HG03565 (cell line): ENCODE results near the gene SPTA1.
"Not testable (repeated sequence)": the region's sequence is repeated elsewhere in the genome, so short reads cannot be mapped to it uniquely, and the experiment has no call there.

Experiments used
- ATAC-seq: cut with Tn5 transposase; IDR thresholded peaks from one replicate; pipeline ENCODE4 v1.9.1; 2021; ENCODE audit warnings: mild to moderate bottlenecking, moderate library complexity; ENCODE audit not compliant: unreplicated experiment

Gene SPTA1

GRCh38 chr1:158686111-158687009 is at the start of gene SPTA1:
SPTA1 (minus strand) TSS chr1:158686715; CDS start chr1:158686517, 198 bp downstream.
- no peak for ATAC-seq

GRCh38 chr1:158735848-158736247 is 49.3 kb upstream of the SPTA1 start:
- ATAC-seq, result no peak

DNA sequence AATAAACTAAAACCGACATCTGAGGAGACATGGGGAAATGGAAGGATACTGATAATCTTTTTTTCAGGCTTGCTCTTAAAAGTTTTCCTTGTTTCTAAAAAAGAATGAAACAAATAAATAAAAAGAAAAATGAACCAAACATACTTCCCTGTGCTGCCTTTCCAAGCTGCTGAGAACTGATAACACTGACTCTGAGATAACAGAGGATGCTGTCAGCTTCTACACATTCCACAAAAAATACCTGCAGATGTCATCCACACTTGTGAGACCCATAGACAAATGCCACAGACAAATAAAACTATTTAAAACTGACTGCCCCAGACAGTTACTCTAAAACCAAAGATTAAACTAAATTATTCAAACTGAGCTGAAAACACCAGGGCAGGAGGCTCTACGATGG is 46.0 kb upstream of the SPTA1 start:
- ATAC-seq, result no peak

- ATAC-seq, result no peak
Observed at GRCh38 chr1:158731707-158732106, 45.2 kb upstream of the SPTA1 start.

- no peak for ATAC-seq
Observed at GRCh38 chr1:158730453-158730852, 43.9 kb upstream of the SPTA1 start.

DNA sequence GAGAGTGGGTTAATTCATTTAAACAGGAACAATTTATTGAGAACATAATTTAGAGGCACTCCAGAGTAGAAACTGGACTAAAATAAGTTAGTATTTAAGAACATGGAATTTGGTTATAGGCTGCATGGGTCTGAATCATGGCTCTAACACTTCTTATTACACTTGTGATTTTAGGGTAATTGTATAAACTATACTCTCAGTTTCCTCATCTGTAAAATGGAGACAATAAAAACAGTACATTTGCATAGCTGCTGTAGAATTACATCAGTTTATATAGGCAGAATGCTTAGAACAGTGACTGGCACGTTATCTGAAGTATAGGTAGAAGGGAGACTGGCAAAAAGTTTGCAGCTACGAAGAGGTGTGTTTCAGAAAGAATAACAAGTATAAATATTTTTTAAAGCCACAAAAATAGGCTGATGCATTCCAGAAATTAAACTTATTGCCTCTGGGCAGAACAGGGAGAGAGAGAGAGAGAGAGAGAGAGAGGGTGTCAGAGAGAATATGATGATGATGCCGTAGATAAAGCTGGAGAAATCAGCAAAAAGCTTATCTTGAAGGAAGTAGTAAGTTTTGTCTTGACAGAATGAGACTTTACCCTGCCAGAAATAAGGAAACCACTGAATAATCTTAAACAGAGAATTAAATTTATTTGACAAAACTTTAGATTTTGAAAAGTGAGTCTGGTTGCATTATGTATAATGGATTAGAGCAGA is 42.2 kb upstream of the SPTA1 start:
- ATAC-seq, result no peak

DNA sequence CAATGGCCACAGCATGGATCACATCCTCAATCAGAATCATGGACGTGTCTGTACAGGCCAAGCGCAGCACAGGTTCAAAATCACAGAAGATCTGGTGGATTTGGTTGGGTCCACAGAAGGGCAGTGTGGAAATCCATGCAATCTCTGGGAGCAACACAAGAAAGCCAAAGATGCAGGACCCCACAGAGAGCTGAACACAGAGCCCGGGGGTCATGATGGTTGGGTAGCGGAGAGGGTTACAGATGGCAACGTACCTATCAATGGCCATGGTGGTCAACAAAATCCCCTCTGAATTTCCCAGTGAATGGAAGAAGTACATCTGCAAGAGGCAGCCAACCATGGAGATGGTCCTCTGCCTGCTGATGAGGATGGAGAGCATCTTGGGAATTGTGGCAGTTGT is 37.9 kb upstream of the SPTA1 start:
- no peak for ATAC-seq

DNA sequence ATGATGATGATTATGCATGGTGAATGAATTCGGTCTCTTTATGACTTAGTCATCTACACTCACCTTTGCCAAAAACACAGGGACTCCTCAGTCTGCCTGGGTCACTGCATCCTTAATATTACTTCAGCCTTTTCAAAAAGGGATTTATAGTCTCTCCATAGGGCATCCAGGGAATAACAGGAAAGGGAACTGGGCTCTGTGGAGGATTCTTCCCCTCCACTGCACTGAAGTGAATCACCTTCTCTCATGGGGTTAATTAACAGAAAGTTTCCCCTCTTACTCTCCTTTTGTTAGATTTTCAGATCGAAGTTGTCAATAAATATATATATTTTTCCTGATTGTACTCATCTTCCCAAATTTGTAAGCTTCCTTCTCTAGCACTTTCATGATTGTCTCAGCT is 34.1 kb upstream of the SPTA1 start, which contains the start of gene OR6K3:
Gene OR6K3, minus strand, starts transcription at position 101 of the 400 bp plus-strand sequence. CDS start 2,605 bp downstream, outside the sequence.
- no peak for ATAC-seq

DNA sequence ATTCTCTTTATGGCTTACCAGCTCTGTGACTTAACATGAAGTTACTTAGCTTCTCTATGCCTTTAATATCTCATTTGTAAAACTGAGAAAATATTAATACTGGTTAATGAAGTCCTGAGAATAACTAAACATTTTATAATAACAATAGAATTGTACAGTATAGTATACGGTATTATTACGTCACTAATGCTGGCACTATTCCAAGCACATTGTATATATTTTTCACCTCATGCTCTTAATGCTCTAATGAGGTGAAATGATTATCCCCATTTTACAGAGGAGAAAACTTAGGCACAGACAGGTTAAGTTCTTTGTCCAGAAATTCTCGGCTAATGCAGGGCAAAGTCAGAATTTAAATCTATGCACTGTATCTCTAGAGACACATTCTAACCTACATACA is 33.1 kb upstream of the SPTA1 start:
- ATAC-seq, result no peak

DNA sequence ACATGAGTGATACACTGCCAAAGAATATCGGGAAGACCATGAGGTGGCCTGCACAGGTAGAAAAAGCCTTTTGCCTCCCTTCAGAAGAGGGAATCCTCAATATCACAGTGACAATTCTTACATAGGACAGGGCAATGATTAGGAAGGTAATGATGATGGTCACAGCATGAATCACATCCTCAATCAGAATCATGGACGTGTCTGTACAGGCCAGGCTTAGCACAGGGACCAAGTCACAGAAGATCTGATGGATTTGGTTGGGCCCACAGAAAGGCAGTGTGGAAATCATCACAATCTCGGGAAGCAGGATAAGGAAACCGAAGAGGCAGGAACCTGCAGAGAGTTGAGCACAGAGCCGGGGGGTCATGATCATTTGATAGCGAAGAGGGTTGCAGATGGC is 30.8 kb upstream of the SPTA1 start:
- no peak for ATAC-seq

GRCh38 chr1:158716335-158716734 is 29.8 kb upstream of the SPTA1 start:
- no peak for ATAC-seq

DNA sequence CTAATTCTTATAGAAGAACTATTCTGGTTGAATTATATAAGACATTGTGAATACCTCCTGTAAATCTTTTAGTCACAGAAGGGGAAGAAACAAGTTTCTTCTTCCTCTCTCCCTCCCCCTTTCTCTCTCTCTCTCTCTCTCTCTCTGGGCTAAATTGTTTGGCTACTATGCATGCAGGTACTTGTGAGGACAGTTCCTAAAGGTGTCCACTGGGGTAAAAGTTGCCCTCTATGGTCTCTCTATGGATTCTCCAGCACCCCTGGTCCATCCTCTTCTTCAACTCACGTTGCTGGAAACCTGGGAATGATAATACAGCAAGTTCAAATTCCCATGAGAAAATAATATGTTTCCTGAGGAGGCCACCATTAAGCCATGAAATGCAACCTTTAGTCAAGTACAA is 28.2 kb upstream of the SPTA1 start:
- no peak for ATAC-seq

DNA sequence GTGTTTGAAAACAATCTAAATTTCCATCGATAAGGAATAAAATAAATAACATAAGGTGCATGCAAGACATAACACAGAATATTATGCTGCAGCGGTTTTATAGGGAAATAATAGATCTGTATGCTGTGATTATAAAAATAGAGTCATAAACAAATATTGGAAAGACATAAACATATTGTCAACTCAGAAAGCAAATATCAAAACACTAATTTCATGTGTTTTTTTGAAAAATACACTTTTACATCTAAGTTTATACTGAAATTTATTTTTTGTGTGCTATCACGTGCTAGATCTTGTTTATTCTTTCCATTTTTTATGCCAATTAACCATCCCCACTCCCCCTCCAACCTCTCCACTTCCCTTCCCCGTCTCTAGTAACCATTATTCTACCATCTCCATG is 24.6 kb upstream of the SPTA1 start:
- ATAC-seq, result no peak

DNA sequence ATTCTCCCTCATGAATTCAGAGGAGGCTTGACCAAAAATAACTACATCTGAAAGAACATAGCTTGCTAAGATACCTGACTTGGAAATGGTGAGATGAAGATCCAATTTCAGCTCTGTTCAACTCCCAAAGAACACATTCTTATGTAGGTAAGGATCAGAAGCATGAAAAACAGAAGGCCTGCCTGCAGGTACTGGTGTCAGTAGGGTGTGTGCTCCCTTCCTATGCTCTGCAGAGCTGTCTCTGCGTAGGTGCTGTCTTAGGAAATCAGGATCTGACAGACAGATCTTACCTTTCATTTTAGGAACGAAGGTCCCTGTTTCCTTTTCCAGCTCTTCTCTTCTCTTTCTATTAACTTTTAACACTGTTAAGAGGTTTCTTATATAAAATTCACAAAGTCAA is 19.6 kb upstream of the SPTA1 start:
- no peak for ATAC-seq

GRCh38 chr1:158700552-158700951 is 14.0 kb upstream of the SPTA1 start, which contains the start of gene OR6K2:
OR6K2 (minus strand) TSS chr1:158700652; CDS start chr1:158700652, 0 bp downstream.
- no peak for ATAC-seq

- ATAC-seq, result no peak
Observed at GRCh38 chr1:158694596-158694995, 8.1 kb upstream of the SPTA1 start.

GRCh38 chr1:158692356-158692755 is 5.8 kb upstream of the SPTA1 start:
- no peak for ATAC-seq

GRCh38 chr1:158691907-158692306 is 5.4 kb upstream of the SPTA1 start:
- ATAC-seq, result no peak

- not testable (repeated sequence) for ATAC-seq
Observed at GRCh38 chr1:158691149-158691548, 4.6 kb upstream of the SPTA1 start.

DNA sequence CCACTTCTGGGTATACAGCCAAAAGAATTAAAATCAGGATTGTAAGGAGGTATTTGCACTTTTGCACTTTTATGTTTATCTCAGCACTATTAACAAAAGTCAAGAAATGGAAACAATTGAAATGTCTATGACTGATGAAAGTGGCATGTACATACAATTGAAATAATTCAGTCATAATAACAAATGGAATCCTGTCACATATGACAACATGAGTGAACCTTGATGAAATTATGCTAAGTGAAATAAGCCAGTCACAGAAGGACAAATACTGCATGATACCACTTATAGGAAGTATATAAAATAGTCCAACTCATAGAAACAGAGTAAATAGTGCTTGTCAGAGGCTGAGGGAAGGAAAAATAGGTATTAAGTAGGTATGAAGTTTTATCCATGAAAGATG is 3.4 kb upstream of the SPTA1 start:
- no peak for ATAC-seq

- ATAC-seq, result no peak
Observed at GRCh38 chr1:158689110-158689509, 2.6 kb upstream of the SPTA1 start.

GRCh38 chr1:158688343-158688742 is 1.8 kb upstream of the SPTA1 start:
- not testable (repeated sequence) for ATAC-seq
